Measurements from ENCODE around the gene KCTD16.

Gene KCTD16

DNA sequence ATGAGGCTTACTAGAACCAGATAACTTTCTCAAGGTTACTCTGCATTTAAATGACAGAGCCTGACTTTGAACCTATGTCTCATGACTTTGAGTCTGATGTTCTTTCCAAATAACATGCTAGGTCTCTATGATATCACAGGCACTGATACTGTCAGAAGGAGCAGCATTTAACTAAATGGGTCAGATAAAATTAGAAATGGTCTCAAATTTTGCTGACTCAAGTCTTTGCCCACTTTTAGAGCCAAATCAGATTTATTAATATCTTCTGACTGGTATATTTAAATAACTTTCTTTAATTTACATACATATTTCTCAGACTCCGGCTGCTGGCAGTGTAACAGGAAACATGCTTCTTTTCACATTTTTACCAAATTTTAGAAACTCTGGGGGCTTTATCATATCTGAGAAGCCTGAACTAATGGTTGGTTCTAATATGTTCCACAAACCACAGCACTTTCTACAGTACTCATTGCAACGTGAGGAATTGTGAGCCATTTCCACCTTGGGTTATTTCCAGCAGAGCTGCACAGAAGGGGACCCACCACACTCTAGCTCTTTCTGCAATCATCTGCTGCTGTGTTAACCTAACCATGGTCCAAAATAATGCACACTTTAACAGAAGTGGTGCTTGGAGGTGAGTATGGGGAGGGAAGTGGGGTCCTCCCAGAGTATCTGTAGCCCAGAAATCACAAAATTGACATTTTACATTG is 79.2 kb downstream of the KCTD16 start:
- DNase-seq (ENCODE audit: low spot score) (no peak), ATAC-seq (ENCODE audit: low read depth) (no peak)
- no peaks in the 10 kb centered on the region for H3K4me1 ChIP-seq (ENCODE audit: insufficient read depth, poor library complexity, severe bottlenecking)

DNA sequence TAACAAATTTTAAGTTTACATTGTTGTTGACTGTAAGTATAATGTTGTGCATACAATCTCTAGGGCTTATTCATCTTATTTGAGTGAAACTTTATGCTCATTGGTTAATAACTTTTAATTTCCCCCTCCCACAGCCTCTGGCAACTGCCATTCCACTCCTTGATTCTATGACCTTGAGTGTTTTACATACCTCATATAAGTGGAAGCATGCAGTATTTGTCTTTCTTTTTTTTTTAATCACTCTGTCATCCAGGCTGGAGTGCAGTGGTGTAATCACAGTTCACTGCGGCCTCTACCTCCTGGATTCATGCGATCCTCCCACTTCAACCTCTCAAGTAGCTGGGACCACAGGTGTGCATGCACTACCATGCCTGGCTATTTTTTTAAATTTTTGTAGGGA is 83.9 kb downstream of the KCTD16 start:
- Histone ChIP-seq H3K36me3 (ENCODE audit: low read depth) (no peaks in the 10 kb centered on the region), H3K9me3 (ENCODE audit: severe bottlenecking) (no peaks in the 10 kb centered on the region), H3K4me3 (ENCODE audit: severe bottlenecking) (no peak overlapping the region), H3K27me3 (ENCODE audit: insufficient read depth, poor library complexity, severe bottlenecking) (peaks cover 16% of the 10 kb centered on the region), H3K4me1 (ENCODE audit: insufficient read depth, poor library complexity, severe bottlenecking) (no peaks in the 10 kb centered on the region), H3K27ac (ENCODE audit: poor library complexity, severe bottlenecking) (no peak overlapping the region)
- ATAC-seq (ENCODE audit: low read depth) (no peak), DNase-seq (ENCODE audit: low spot score) (no peak)
- TF ChIP-seq, protein P1, sequence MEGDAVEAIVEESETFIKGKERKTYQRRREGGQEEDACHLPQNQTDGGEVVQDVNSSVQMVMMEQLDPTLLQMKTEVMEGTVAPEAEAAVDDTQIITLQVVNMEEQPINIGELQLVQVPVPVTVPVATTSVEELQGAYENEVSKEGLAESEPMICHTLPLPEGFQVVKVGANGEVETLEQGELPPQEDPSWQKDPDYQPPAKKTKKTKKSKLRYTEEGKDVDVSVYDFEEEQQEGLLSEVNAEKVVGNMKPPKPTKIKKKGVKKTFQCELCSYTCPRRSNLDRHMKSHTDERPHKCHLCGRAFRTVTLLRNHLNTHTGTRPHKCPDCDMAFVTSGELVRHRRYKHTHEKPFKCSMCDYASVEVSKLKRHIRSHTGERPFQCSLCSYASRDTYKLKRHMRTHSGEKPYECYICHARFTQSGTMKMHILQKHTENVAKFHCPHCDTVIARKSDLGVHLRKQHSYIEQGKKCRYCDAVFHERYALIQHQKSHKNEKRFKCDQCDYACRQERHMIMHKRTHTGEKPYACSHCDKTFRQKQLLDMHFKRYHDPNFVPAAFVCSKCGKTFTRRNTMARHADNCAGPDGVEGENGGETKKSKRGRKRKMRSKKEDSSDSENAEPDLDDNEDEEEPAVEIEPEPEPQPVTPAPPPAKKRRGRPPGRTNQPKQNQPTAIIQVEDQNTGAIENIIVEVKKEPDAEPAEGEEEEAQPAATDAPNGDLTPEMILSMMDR (IDR thresholded peaks at IDR 0.05; ENCODE audit: poor library complexity, severe bottlenecking), result no peak

More for the DNA sequence above, 79.2 kb downstream of the KCTD16 start:
- Histone ChIP-seq H3K36me3 (ENCODE audit: low read depth) (no peaks in the 10 kb centered on the region), H3K27me3 (ENCODE audit: insufficient read depth, poor library complexity, severe bottlenecking) (peaks cover 26% of the 10 kb centered on the region), H3K27ac (ENCODE audit: poor library complexity, severe bottlenecking) (no peak overlapping the region), H3K9me3 (ENCODE audit: severe bottlenecking) (no peaks in the 10 kb centered on the region), H3K4me3 (ENCODE audit: severe bottlenecking) (no peak overlapping the region)
- TF ChIP-seq, protein P1 (IDR thresholded peaks at IDR 0.05; ENCODE audit: poor library complexity, severe bottlenecking), result no peak

DNA sequence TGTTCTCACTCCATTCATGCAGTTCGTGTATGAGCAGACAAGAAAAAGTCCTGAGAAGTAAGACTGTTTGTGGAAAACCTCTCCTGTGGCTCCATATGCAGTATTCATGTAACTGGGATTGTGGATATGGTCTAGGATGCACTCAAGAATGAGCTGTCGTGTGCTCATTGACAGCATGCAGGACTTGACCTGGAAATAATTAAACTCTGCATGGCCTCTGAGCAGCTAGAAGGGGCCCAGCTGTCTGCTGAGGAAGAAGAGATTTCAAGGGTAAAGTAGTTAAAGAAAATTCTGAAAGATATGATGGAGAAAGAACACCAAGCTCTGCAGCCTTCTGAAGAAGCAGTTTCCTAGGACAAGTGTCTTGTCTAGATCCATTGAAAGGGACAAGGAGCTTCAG is 89.4 kb downstream of the KCTD16 start:
- ATAC-seq (ENCODE audit: low read depth) (no peak), DNase-seq (ENCODE audit: low spot score) (no peak)
- Histone ChIP-seq H3K36me3 (ENCODE audit: low read depth) (no peaks in the 10 kb centered on the region), H3K4me3 (ENCODE audit: severe bottlenecking) (no peak overlapping the region), H3K4me1 (ENCODE audit: insufficient read depth, poor library complexity, severe bottlenecking) (no peaks in the 10 kb centered on the region), H3K27ac (ENCODE audit: poor library complexity, severe bottlenecking) (no peak overlapping the region), H3K9me3 (ENCODE audit: severe bottlenecking) (no peaks in the 10 kb centered on the region), H3K27me3 (ENCODE audit: insufficient read depth, poor library complexity, severe bottlenecking) (peaks cover 33% of the 10 kb centered on the region)
- TF ChIP-seq, protein P1 (IDR thresholded peaks at IDR 0.05; ENCODE audit: poor library complexity, severe bottlenecking), result no peak

DNA sequence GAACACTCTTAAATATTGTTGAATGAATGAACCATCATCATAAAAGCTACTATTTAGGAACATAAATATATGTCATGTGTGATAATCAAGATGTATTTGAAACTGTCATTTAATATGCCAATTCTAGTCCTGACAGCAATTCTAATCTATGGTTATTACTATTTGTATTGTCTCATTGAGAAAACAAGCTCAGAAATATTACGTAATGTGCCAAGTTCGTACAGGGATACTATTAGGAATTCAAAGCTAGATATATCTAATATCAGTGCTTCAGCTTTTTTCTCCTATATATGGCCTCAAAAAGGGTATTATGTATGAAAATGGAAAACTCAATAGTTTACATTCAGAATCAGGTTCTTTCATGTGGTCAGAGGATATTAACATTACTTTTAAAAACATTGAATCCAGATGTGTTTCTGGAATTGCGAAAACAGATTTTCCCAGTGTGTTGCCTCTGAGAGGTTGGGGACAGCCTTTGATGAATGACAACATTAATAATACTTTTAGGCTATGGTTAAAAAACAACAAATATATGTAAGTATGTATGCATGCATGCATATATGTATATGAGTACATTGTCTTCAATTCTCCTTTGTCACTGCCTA is 95.1 kb downstream of the KCTD16 start:
- no peak for ATAC-seq (ENCODE audit: low read depth)
- no peaks in the 10 kb centered on the region for H3K36me3 ChIP-seq (ENCODE audit: low read depth)

More for the DNA sequence above, 95.1 kb downstream of the KCTD16 start:
- H3K27me3 ChIP-seq (ENCODE audit: insufficient read depth, poor library complexity, severe bottlenecking), result peaks cover 64% of the 10 kb centered on the region
- TF ChIP-seq, protein P1 (IDR thresholded peaks at IDR 0.05; ENCODE audit: poor library complexity, severe bottlenecking), result no peak
- no peak for DNase-seq (ENCODE audit: low spot score)
- no peak overlapping the region for H3K4me3 ChIP-seq (ENCODE audit: severe bottlenecking)
- H3K4me1 ChIP-seq (ENCODE audit: insufficient read depth, poor library complexity, severe bottlenecking), result no peaks in the 10 kb centered on the region
- H3K9me3 ChIP-seq (ENCODE audit: severe bottlenecking), result no peaks in the 10 kb centered on the region
- no peak overlapping the region for H3K27ac ChIP-seq (ENCODE audit: poor library complexity, severe bottlenecking)

Measured in RWPE2 (cell line).